K562 (cell line): ENCODE measurements around the gene GPX6. TPM values are rescaled to one million over a fixed set of nuclear protein-coding genes. Genes with fewer than 3 reads are reported as not detected.

ENCODE experiments used
- ATF6 ChIP-seq: sonication (generic); formaldehyde crosslinking; IDR thresholded peaks from 2 replicates; pipeline ENCODE4 v1.4.0; 2020; ENCODE audit warnings: mild to moderate bottlenecking, missing genetic modification reagents
- DEAF1 ChIP-seq: fragments of 450-650 bp; formaldehyde crosslinking; IDR thresholded peaks from 2 replicates; pipeline ENCODE4 v1.4.0; 2020; ENCODE audit warnings: mild to moderate bottlenecking, moderate library complexity
- DIDO1 ChIP-seq: fragments of 450-650 bp; IDR thresholded peaks from 2 replicates; pipeline ENCODE4 v1.6.1; 2016; ENCODE audit warnings: low read depth, missing biosample characterization, missing genetic modification characterization
- MTA3 ChIP-seq: fragments of 450-650 bp; formaldehyde crosslinking; IDR thresholded peaks from 2 replicates; pipeline ENCODE4 v1.6.1; 2017; ENCODE audit warnings: mild to moderate bottlenecking, borderline replicate concordance
- OTX1 ChIP-seq: fragments of 450-650 bp; formaldehyde crosslinking; IDR thresholded peaks from 2 replicates; pipeline ENCODE4 v1.4.0; 2022; ENCODE audit warnings: mild to moderate bottlenecking
- SMARCE1 ChIP-seq: fragments of 450-650 bp; IDR thresholded peaks from 2 replicates; pipeline ENCODE4 v1.7.1; 2016; ENCODE audit warnings: mild to moderate bottlenecking
- TAF15 ChIP-seq: fragments of 200-400 bp; formaldehyde crosslinking; IDR thresholded peaks from 2 replicates; pipeline ENCODE4 v1.6.1; 2017; ENCODE audit warnings: mild to moderate bottlenecking, low read depth, low read length, moderate library complexity
- THAP12 ChIP-seq: fragments of 250-450 bp; sonication (Bioruptor Pico); IDR thresholded peaks from 2 replicates; pipeline ENCODE4 v1.9.0; 2021; ENCODE audit warnings: mild to moderate bottlenecking, inconsistent platforms
- ZBTB49 ChIP-seq: sonication (generic); formaldehyde crosslinking; IDR thresholded peaks from 2 replicates; pipeline ENCODE4 v1.8.0; 2022; ENCODE audit warnings: missing genetic modification reagents, mild to moderate bottlenecking, borderline replicate concordance
- ZNF140 ChIP-seq: fragments of 250-450 bp; sonication (Bioruptor Pico); IDR thresholded peaks from 2 replicates; pipeline ENCODE4 v1.8.0; 2021; ENCODE audit warnings: moderate library complexity, mild to moderate bottlenecking, inconsistent platforms
- ZNF212 ChIP-seq: fragments of 450-650 bp; formaldehyde crosslinking; IDR thresholded peaks from 2 replicates; pipeline ENCODE4 v1.4.0; 2020; ENCODE audit warnings: mild to moderate bottlenecking
- ZNF444 ChIP-seq: fragments of 250-450 bp; sonication (Bioruptor Pico); IDR thresholded peaks from 2 replicates; pipeline ENCODE4 v1.4.0; 2020; ENCODE audit warnings: mild to moderate bottlenecking, moderate library complexity
- ZNF589 ChIP-seq: fragments of 200-800 bp; sonication (Bioruptor generic); IDR thresholded peaks from 2 replicates; pipeline ENCODE4 v1.6.1; 2016; ENCODE audit warnings: low read depth, missing genetic modification characterization, missing compliant biosample characterization
- polyA plus RNA-seq, 8 experiments: library from polyadenylated mRNA; depleted of rRNA in 4 of 8; stranded (reverse) in 5 of 8; unstranded in 3 of 8; fragments of >200 nt; fragmentation: Nextera tagmentation in 2 of 8; fragmentation: Illumina TruSeq in 1 of 8; extraction: Ambion mirVana in 2 of 8; extraction: Trizol in 1 of 8; gene quantifications; 2 replicates each; pipeline versions ENCODE4 v1.2.1 to v1.2.3, GENCODE V29; 2011 to 2014; ENCODE audit warnings: inconsistent platforms in 1 of 8, missing spikeins in 1 of 8
- total RNA-seq, 7 experiments: library from RNA; depleted of rRNA in 6 of 7; stranded (reverse); fragments of >200 nt in 6 of 7; fragmentation: Illumina TruSeq in 2 of 7; extraction: Trizol in 2 of 7; gene quantifications; 2 replicates each; pipeline versions ENCODE4 v1.2.1 to v1.2.3, GENCODE V29; 2011 to 2021; ENCODE audit warnings: low replicate concordance in 1 of 7

Gene GPX6
- total and polyA plus RNA-seq, 9 of the 15 experiments (the other 6 are each of a cell fraction or from before 2014, with no cell fraction given): not detected

GRCh38 chr6:28553986-28554881 lies 38.6 kb upstream of the GPX6 start (continued):
- TF ChIP-seq DEAF1 (peak; percentile 11; the same call in 1 of the 2 replicates), MTA3 (peak; percentile 4; the same call in 1 of the 2 replicates), THAP12 (CRISPR knock-in tag) (no peak), TAF15 (no peak), ZNF140 (no peak), SMARCE1 (0 out of 2 replicates have a peak, but pooled peaks have one; percentile 7), ZBTB49 (no peak), ZNF444 (CRISPR knock-in tag) (no peak), ZNF212 (no peak), ZNF589 (CRISPR knock-in tag) (peak; percentile 95), OTX1 (CRISPR knock-in tag) (peak; percentile 92; the same call in 1 of the 2 replicates), ATF6 (CRISPR knock-in tag) (no peak), DIDO1 (tag) (no peak)
